K562 (cell line): Measurements from ENCODE around the gene KIAA0513. TPM values are rescaled to one million over a fixed set of nuclear protein-coding genes. Genes with fewer than 3 reads are reported as not detected.
A peak's percentile ranks its signal among the peaks of the same experiment; 100 is the strongest.

Experiments
- ATAC-seq: fragments of 200-7000 bp; cut with Tn5 transposase; 3 replicates; pipeline ENCODE4 v1.9.1; 2020; ENCODE audit warnings: moderate library complexity
- BruUV-seq: library from RNA; stranded (reverse); fragments of 400-500 nt; replicated peaks from 2 replicates; lab custom pipeline; 2021; lab: Mats Ljungman, UMichigan
- CTCF ChIA-PET: fragments of 300-600 bp; formaldehyde crosslinking; extraction: SDS; loops from one replicate; lab custom pipeline; 2021; ENCODE audit warnings: low intra/inter-chr PET ratio; lab: Yijun Ruan, JAX
- POLR2A ChIA-PET: fragments of 300-600, 350-650 bp; sonication (Branson Sonifier 250); formaldehyde crosslinking; extraction: SDS; loops from one replicate; lab custom pipeline; 2021; ENCODE audit warnings: antibody characterized with exemption, inconsistent platforms; lab: Yijun Ruan, JAX
- DNase-seq, 4 experiments: peaks; one replicate each; pipeline versions ENCODE4 v3.0.0 to v3.0.0-alpha.2; 2011 to 2018; ENCODE audit warnings: low spot score in 3 of 4, mixed read lengths in 3 of 4; ENCODE audit errors: extremely low read depth in 1 of 4
- FAIRE-seq: peaks from 2 replicates; lab custom pipeline; 2011; peaks lifted over from hg19 to GRCh38; lab: Jason Lieb, UNC
- H2AFZ ChIP-seq: 2 replicates; pipeline ENCODE4 v1.6.0; 2011; ENCODE audit warnings: low read depth, low read length, control low read depth, inconsistent platforms
- H3K27ac ChIP-seq: fragments of 200-600 bp; 3 replicates; pipeline ENCODE4 v1.8.0; 2011; ENCODE audit warnings: low read depth, mild to moderate bottlenecking, control low read depth, inconsistent platforms, low read length, moderate library complexity, mixed read lengths; ENCODE audit errors: extremely low read depth
- H3K27me3 ChIP-seq, 2 experiments: fragments of 300-600 bp in 1 of 2; 2 replicates in 1 of 2; 3 replicates in 1 of 2; pipeline versions ENCODE4 v1.6.0 to v1.8.0; 2011; ENCODE audit warnings: inconsistent platforms in 2 of 2, low read length in 2 of 2, mild to moderate bottlenecking in 1 of 2, mixed read lengths in 1 of 2, moderate library complexity in 1 of 2; ENCODE audit not compliant: control insufficient read depth in 2 of 2, insufficient read depth in 2 of 2
- H3K36me3 ChIP-seq: fragments of 300-600 bp; 3 replicates; pipeline ENCODE4 v1.8.0; 2011; ENCODE audit warnings: mild to moderate bottlenecking, low read length, inconsistent platforms; ENCODE audit not compliant: control insufficient read depth, insufficient read depth
- H3K4me1 ChIP-seq, 2 experiments: fragments of 200-600 bp in 1 of 2; replicated peaks in 1 of 2; 2 replicates in 1 of 2; 3 replicates in 1 of 2; pipeline versions ENCODE4 v1.5.1 to v1.8.0; 2011; ENCODE audit warnings: inconsistent platforms in 2 of 2, low read length in 2 of 2, mild to moderate bottlenecking in 1 of 2, mixed read lengths in 1 of 2, moderate library complexity in 1 of 2; ENCODE audit not compliant: control insufficient read depth in 2 of 2, insufficient read depth in 2 of 2
- H3K4me2 ChIP-seq: 2 replicates; pipeline ENCODE4 v1.6.1; 2011; ENCODE audit warnings: low read length, control low read depth, inconsistent platforms, mixed read lengths; ENCODE audit not compliant: insufficient read depth
- H3K4me3 ChIP-seq: fragments of 200-600 bp; sonication (generic), shearing (Covaris generic); 2 replicates; pipeline ENCODE4 v1.5.1; 2016; ENCODE audit warnings: control low read depth, inconsistent platforms
- H3K79me2 ChIP-seq: fragments of 200-600 bp; 3 replicates; pipeline ENCODE4 v1.8.0; 2011; ENCODE audit warnings: low read length, inconsistent platforms; ENCODE audit not compliant: control insufficient read depth, insufficient read depth
- H3K9ac ChIP-seq, 2 experiments: 2 replicates each; pipeline versions ENCODE4 v1.6.0 to v1.6.1; 2011; ENCODE audit warnings: low read depth in 2 of 2, low read length in 2 of 2, control low read depth in 1 of 2, inconsistent platforms in 1 of 2, mild to moderate bottlenecking in 1 of 2, mixed read lengths in 1 of 2; ENCODE audit not compliant: insufficient read depth in 1 of 2
- H3K9me1 ChIP-seq: one replicate; pipeline ENCODE4 v1.6.0; 2011; ENCODE audit warnings: inconsistent platforms, mild to moderate bottlenecking, low read length, moderate library complexity; ENCODE audit not compliant: control insufficient read depth, insufficient read depth
- H3K9me3 ChIP-seq: replicated peaks from 2 replicates; pipeline ENCODE4 v1.5.1; 2011; ENCODE audit warnings: low read depth, low read length, inconsistent platforms; ENCODE audit not compliant: control insufficient read depth, insufficient read depth
- H4K20me1 ChIP-seq: replicated peaks from 2 replicates; pipeline ENCODE4 v1.6.1; 2011; ENCODE audit warnings: low read length, inconsistent platforms, mixed read lengths; ENCODE audit not compliant: control insufficient read depth, insufficient read depth
- ADNP ChIP-seq: fragments of 200-800 bp; sonication (Bioruptor generic); IDR thresholded peaks from 2 replicates; pipeline ENCODE4 v1.6.1; 2016; ENCODE audit warnings: missing genetic modification characterization, missing compliant biosample characterization
- BCOR ChIP-seq: fragments of 450-650 bp; IDR thresholded peaks from 2 replicates; pipeline ENCODE4 v1.6.1; 2016
- BRD9 ChIP-seq: fragments of 450-650 bp; IDR thresholded peaks from 2 replicates; pipeline ENCODE4 v1.6.1; 2018; ENCODE audit warnings: low read depth; ENCODE audit not compliant: partially characterized antibody
- CREB3L1 ChIP-seq: fragments of 450-650 bp; IDR thresholded peaks from 2 replicates; pipeline ENCODE4 v1.6.1; 2014; ENCODE audit warnings: low read depth, mild to moderate bottlenecking, moderate library complexity, borderline replicate concordance
- EGR1 ChIP-seq: fragments of 450-650 bp; conservative IDR thresholded peaks from 2 replicates; pipeline ENCODE4 v1.6.1; 2017; ENCODE audit warnings: mild to moderate bottlenecking
- FOS ChIP-seq: IDR thresholded peaks from 3 replicates; pipeline ENCODE4 v1.6.1; 2011; ENCODE audit not compliant: insufficient read length; ENCODE audit errors: extremely low read depth
- GATAD2A ChIP-seq: fragments of 450-650 bp; IDR thresholded peaks from 2 replicates; pipeline ENCODE4 v1.6.1; 2017
- HINFP ChIP-seq: fragments of 450-650 bp; conservative IDR thresholded peaks from 2 replicates; pipeline ENCODE4 v1.6.1; 2016; ENCODE audit warnings: missing genetic modification characterization, low read depth, mild to moderate bottlenecking, control low read depth, missing compliant biosample characterization
- HNRNPK ChIP-seq: fragments of 200-400 bp; formaldehyde crosslinking; IDR thresholded peaks from one replicate; pipeline ENCODE4 v1.6.1; 2018; ENCODE audit warnings: mild to moderate bottlenecking, low read depth, low read length; ENCODE audit not compliant: poor library complexity, severe bottlenecking
- IRF1 ChIP-seq: sonication (generic); formaldehyde crosslinking; IDR thresholded peaks from 2 replicates; pipeline ENCODE4 v1.8.0; 2022; ENCODE audit warnings: missing genetic modification reagents, mild to moderate bottlenecking, borderline replicate concordance
- NRF1 ChIP-seq, 2 experiments: fragments of 450-650 bp; IDR thresholded peaks in 1 of 2; conservative IDR thresholded peaks in 1 of 2; 2 replicates each; pipeline ENCODE4 v1.6.1; 2014; ENCODE audit warnings: mild to moderate bottlenecking in 2 of 2
- RFX5 ChIP-seq: IDR thresholded peaks from 2 replicates; pipeline ENCODE4 v1.6.1; 2011; ENCODE audit warnings: low read depth, mild to moderate bottlenecking, improper control_type of control experiment, low read length
- ZC3H4 ChIP-seq: sonication (generic); formaldehyde crosslinking; IDR thresholded peaks from 2 replicates; pipeline ENCODE4 v1.9.0; 2021; ENCODE audit warnings: missing genetic modification reagents, borderline replicate concordance
- ZNF121 ChIP-seq: sonication (generic); formaldehyde crosslinking; conservative IDR thresholded peaks from 2 replicates; pipeline ENCODE4 v1.8.0; 2022; ENCODE audit warnings: missing genetic modification reagents
- ZNF282 ChIP-seq: sonication (generic); formaldehyde crosslinking; IDR thresholded peaks from 2 replicates; pipeline ENCODE4 v1.8.1; 2023; ENCODE audit warnings: missing genetic modification reagents
- ZNF436 ChIP-seq: fragments of 250-450, 450-650 bp; sonication (Bioruptor Pico); formaldehyde crosslinking; IDR thresholded peaks from 2 replicates; pipeline ENCODE4 v1.7.0; 2020; ENCODE audit warnings: mild to moderate bottlenecking
- WGBS: fragments of 100-300 bp; shearing (Covaris generic); methylation state at CpG from one replicate; pipeline ENCODE4 v1.1.6; 2016; ENCODE audit warnings: low coverage, mixed read lengths; ENCODE audit not compliant: insufficient coverage; ENCODE audit errors: missing lambda C conversion rate; 5-methylcytosine and 5-hydroxymethylcytosine counted together
- in situ Hi-C: fragments of 300-500 bp; cut with MboI; formaldehyde crosslinking; loops from 4 replicates; pipeline ENCODE4 v1.15.0; 2018; ENCODE audit warnings: inconsistent platforms, mixed read lengths
- intact Hi-C: fragments of 100-400 bp; cut with micrococcal nuclease; formaldehyde crosslinking; loops from 2 replicates; pipeline ENCODE4 v1.14.2; 2022
- polyA plus RNA-seq, 8 experiments: library from polyadenylated mRNA; depleted of rRNA in 4 of 8; stranded (reverse) in 5 of 8; unstranded in 3 of 8; fragments of >200 nt; fragmentation: Nextera tagmentation in 2 of 8; fragmentation: Illumina TruSeq in 1 of 8; extraction: Ambion mirVana in 2 of 8; extraction: Trizol in 1 of 8; gene quantifications; 2 replicates each; pipeline versions ENCODE4 v1.2.1 to v1.2.3, GENCODE V29; 2011 to 2014; ENCODE audit warnings: inconsistent platforms in 1 of 8, missing spikeins in 1 of 8
- total RNA-seq, 7 experiments: library from RNA; depleted of rRNA in 6 of 7; stranded (reverse); fragments of >200 nt in 6 of 7; fragmentation: Illumina TruSeq in 2 of 7; extraction: Trizol in 2 of 7; gene quantifications; 2 replicates each; pipeline versions ENCODE4 v1.2.1 to v1.2.3, GENCODE V29; 2011 to 2021; ENCODE audit warnings: low replicate concordance in 1 of 7
- TF ChIP-seq, protein P1 (sequence below): fragments of 450-650 bp; IDR thresholded peaks from 2 replicates; pipeline ENCODE4 v1.6.1; 2016; ENCODE audit warnings: antibody characterized with exemption

KIAA0513 gene
- total and polyA plus RNA-seq, 9 of the 15 experiments (the other 6 are each of a cell fraction or from before 2014, with no cell fraction given) = 0.18 to 13.7 (median 10.2) TPM

- Histone ChIP-seq H3K4me3 (no peak overlapping the region), H3K4me1 (peaks cover 6 to 9% of the 10 kb centered on the region in 2 experiments; a peak in 4 of 5 replicates), H3K36me3 (peaks cover 3% of the 10 kb centered on the region; the same call in 1 of the 3 replicates), H3K9me1 (no peaks in the 10 kb centered on the region), H3K79me2 (no peaks in the 10 kb centered on the region), H3K27ac (no peak overlapping the region), H3K9me3 (no peaks in the 10 kb centered on the region), H3K27me3 (no peaks in the 10 kb centered on the region), H2AFZ (no peak overlapping the region), H3K9ac (peak overlapping the region in 1 of 2 experiments; percentile 15; a peak in 2 of 4 replicates), H3K4me2 (no peak overlapping the region), H4K20me1 (no peaks in the 10 kb centered on the region)
- no peak for DNase-seq
- no peak for ATAC-seq
- in situ Hi-C loops = no loop called here
- no peak for FAIRE-seq
- POLR2A ChIA-PET = interaction anchor here (1.4 to 3.2 kb wide), 2 partner anchors 12 kb away, joined by 6 to 11 read pairs; no protein-coding TSS in a partner anchor
- CTCF ChIA-PET = no interaction called here
- 72% methylated on average over 18 of the region's 18 CpGs for WGBS
- no TSS peak for BruUV-seq
- intact Hi-C loops = no loop called here
- TF ChIP-seq ZNF121 (no peak), FOS (no peak), ZNF436 (CRISPR knock-in tag) (no peak), CREB3L1 (no peak), BCOR (peak; percentile 81), ZNF282 (CRISPR knock-in tag) (no peak), IRF1 (CRISPR knock-in tag) (no peak), ADNP (tag) (peak; percentile 59; the same call in 1 of the 2 replicates), GATAD2A (no peak), NRF1 (conservative IDR thresholded peaks at IDR 0.05 in 1 of 2, IDR thresholded peaks at IDR 0.05 in 1 of 2) (no peak), EGR1 (no peak), ZC3H4 (CRISPR knock-in tag) (no peak), RFX5 (no peak), HNRNPK (no peak), HINFP (tag) (no peak), BRD9 (no peak)
- TF ChIP-seq, protein P1, sequence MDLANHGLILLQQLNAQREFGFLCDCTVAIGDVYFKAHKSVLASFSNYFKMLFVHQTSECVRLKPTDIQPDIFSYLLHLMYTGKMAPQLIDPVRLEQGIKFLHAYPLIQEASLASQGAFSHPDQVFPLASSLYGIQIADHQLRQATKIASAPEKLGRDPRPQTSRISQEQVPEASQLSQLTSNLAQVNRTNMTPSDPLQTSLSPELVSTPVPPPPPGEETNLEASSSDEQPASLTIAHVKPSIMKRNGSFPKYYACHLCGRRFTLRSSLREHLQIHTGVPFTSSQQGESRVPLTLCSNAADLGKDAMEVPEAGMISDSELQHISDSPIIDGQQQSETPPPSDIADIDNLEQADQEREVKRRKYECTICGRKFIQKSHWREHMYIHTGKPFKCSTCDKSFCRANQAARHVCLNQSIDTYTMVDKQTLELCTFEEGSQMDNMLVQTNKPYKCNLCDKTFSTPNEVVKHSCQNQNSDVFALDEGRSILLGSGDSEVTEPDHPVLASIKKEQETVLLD = no peak
Measured at GRCh38 chr16:85034591-85035433, 7.2 kb downstream of the KIAA0513 start.
